Adipocyte (in vitro differentiated cells): ENCODE measurements around the gene PLCB1.
A peak's percentile ranks its signal among the peaks of the same experiment; 100 is the strongest.
"Not testable (repeated sequence)": the region's sequence is repeated elsewhere in the genome, so short reads cannot be mapped to it uniquely, and the experiment has no call there.

Experiments used
- DNase-seq: peaks from one replicate; pipeline ENCODE4 v3.0.0-alpha.2; 2015; ENCODE audit warnings: low read depth
- H3K27me3 ChIP-seq: replicated peaks from 2 replicates; pipeline ENCODE4 v1.7.0; 2013; ENCODE audit warnings: mild to moderate bottlenecking, low read length, moderate library complexity; ENCODE audit not compliant: control insufficient read depth, insufficient read depth
- H3K36me3 ChIP-seq: 2 replicates; pipeline ENCODE4 v1.7.0; 2013; ENCODE audit warnings: low read length, mild to moderate bottlenecking, moderate library complexity; ENCODE audit not compliant: control insufficient read depth, insufficient read depth, severe bottlenecking
- H3K4me1 ChIP-seq: 2 replicates; pipeline ENCODE4 v1.7.0; 2013; ENCODE audit warnings: mild to moderate bottlenecking, low read length, moderate library complexity; ENCODE audit not compliant: control insufficient read depth, insufficient read depth
- H3K4me3 ChIP-seq: 2 replicates; pipeline ENCODE4 v1.7.0; 2013; ENCODE audit warnings: mild to moderate bottlenecking, low read length, moderate library complexity
- H3K9ac ChIP-seq: 2 replicates; pipeline ENCODE4 v1.7.0; 2013; ENCODE audit warnings: mild to moderate bottlenecking, low read length, moderate library complexity
- H3K9me3 ChIP-seq: 2 replicates; pipeline ENCODE4 v1.7.0; 2013; ENCODE audit warnings: mild to moderate bottlenecking, low read length, moderate library complexity; ENCODE audit not compliant: control insufficient read depth

Gene PLCB1

DNA sequence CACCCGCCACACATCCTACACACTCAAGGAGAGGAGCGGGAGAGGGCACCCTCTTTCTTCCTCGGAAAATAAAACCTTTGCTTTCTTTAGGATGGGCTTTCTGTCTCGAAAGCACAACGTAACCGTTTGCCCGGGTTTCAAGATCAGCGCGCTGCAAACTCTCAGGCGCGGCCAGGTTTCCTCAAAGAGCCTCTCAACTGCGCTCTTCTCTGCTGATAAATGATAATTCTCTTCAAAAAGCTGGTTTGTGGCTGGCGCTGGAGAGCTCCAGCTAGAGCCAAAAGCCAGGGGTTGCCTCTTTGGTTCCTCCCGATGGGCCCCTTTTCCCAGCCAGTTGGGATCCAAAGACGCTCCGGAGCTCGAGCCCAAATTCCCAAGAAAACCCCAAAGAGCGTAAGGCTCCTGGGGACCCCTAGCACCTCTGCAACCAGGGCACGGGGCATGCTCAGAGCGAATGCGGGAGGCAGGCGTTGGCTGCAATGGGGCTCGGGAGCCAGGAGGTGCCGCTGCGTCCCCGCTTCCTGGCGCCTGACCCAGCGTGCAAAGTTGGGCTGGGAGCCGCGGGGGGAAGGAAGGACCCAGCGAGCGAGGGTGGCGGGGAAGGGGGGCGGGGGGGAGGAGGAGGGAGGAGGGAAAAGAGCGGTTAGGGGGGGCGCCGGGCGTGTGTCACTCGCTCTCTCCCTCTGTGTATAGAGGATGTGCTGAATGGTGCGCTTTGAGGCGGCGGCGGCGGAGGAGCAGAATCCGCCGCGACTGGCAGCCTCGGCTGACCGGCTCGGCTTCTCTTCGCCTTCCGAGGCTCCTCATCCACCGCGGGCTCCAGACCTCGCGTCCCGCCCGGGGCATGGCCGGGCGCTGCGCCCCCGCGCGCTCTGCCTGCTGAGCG lies at the start of gene PLCB1:
TSS of gene PLCB1 (plus strand) at position 669 of the 886 bp plus-strand sequence. CDS start 386 bp downstream, outside the sequence.
- H3K36me3 ChIP-seq, result no peaks in the 10 kb centered on the region
- H3K27me3 ChIP-seq, result no peaks in the 10 kb centered on the region
- DNase-seq, result peak; percentile 97
- H3K4me1 ChIP-seq, result peaks cover 5% of the 10 kb centered on the region
- H3K9ac ChIP-seq, result peak within 1 kb of the TSS; percentile 78
- peak within 1 kb of the TSS; percentile 86 for H3K4me3 ChIP-seq
- H3K9me3 ChIP-seq, result no peaks in the 10 kb centered on the region

DNA sequence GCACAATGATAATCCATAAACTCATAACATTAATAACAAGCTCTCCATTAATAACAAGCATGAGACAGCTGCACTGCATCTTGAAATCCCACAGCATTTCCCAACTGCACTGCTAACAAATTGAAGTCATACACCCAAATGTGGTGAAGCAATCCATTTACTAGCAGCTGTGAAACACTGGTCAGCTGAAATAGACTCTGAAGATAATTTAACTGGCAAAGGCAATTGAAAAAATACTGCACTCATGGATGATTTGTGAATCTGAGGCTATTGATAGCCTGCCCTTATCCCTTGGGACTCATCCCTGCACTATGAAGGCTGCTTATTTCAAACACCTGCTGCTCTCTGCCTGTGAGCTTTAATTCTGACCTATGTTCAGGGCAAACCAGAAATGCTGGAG lies 49.1 kb upstream of the PLCB1 start:
- no peaks in the 10 kb centered on the region for H3K27me3 ChIP-seq
- H3K9me3 ChIP-seq, result no peaks in the 10 kb centered on the region
- peak; percentile 88 for DNase-seq
- no peak overlapping the region for H3K4me3 ChIP-seq
- H3K9ac ChIP-seq, result no peak overlapping the region
- peaks cover 19% of the 10 kb centered on the region for H3K4me1 ChIP-seq
- no peaks in the 10 kb centered on the region for H3K36me3 ChIP-seq

- no peaks in the 10 kb centered on the region for H3K36me3 ChIP-seq
These were observed 42.4 kb upstream of the PLCB1 start for GRCh38 chr20:8089668-8090067.

DNA sequence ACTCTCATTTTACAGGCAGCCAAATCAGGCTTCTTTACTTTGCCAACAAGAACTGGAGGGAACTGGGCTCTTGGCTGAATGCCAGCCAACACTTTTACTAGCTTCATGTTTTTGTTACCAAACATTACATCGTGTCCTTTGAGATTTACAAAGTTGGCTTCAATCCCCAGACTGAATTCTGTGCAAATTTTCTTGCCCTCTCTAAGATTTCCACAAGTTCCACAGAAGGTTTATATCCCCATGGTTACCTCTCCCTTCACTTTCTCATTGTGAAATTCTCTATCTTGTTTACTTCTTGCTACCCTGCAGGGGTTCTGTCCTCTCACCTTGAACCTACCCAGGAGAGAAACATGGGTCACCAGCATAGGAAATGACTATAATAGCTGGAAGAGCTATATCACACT lies 37.6 kb upstream of the PLCB1 start:
- Histone ChIP-seq H3K4me1 (peaks cover 38% of the 10 kb centered on the region), H3K9me3 (no peaks in the 10 kb centered on the region), H3K36me3 (no peaks in the 10 kb centered on the region), H3K9ac (peak overlapping the region; percentile 3), H3K27me3 (no peaks in the 10 kb centered on the region), H3K4me3 (peak overlapping the region; percentile 41)
- peak; percentile 85 for DNase-seq

More at GRCh38 chr20:8089668-8090067, 42.4 kb upstream of the PLCB1 start:
- Histone ChIP-seq H3K9me3 (no peaks in the 10 kb centered on the region), H3K9ac (no peak overlapping the region), H3K4me3 (no peak overlapping the region), H3K4me1 (peaks cover 12% of the 10 kb centered on the region), H3K27me3 (no peaks in the 10 kb centered on the region)
- DNase-seq, result no peak

DNA sequence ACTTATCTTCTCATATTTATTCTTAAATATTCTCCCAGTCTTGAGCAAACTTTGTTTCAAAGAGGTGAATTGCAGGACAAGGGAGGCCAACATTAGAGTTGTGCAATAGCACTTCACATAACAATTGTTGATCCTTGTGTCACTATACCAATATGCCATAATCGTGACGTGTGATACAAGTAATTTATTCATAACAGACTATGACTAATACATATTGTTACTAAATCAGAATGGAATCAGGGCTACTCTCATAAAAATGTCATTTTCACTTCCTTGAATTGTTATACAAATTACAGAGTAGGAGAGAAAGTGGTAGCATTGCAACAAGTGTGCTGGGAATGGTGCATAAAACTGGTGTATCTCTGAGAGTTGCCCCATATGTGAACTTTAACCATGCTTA lies 37.2 kb upstream of the PLCB1 start:
- Histone ChIP-seq H3K9me3 (no peaks in the 10 kb centered on the region), H3K4me3 (peak overlapping the region; percentile 41), H3K4me1 (peaks cover 38% of the 10 kb centered on the region), H3K27me3 (no peaks in the 10 kb centered on the region), H3K9ac (peak overlapping the region; percentile 3), H3K36me3 (no peaks in the 10 kb centered on the region)
- peak; percentile 42 for DNase-seq

DNA sequence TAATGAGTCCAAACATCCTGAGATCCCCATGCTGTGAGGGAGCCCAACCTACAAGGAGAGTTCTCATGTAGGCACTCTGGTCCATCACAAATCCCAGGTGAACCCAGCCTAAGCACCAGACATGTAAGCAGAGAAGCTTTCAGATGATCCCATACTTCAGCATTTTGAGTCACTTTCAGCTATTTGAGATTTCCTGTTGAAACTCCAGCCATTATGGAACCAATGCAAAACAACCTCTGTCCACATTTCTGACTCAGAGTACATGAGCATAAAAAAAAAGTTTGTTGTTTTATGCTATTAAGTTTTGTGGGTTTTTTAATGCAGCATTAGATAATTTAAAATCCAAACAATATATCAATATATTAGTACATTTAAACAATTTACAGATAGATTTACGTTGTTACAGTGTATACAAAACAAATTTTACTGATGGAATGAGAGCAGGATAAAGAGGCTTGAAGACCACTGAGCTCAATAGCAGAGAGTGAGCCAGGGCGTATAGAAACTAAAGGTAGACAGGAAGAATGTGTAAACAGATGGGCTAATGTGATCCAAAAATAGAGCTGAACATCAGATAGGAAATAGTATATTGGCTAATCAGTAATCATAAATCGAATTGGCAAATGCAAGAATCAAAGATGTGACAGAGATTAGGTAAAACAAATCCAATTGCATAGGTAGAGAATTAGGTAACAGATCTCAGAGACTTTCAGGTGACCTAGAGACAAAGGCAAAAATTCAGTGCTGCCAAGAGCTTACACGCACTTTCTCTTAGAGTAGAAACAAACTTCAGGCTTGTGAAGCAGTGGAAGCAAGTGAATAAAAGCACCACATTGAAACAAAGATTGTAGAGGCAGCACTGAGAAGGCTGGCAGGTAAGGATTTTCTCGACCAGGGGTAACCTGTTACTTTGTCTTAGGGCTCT lies 36.2 kb upstream of the PLCB1 start:
- Histone ChIP-seq H3K9me3 (no peaks in the 10 kb centered on the region), H3K9ac (peak overlapping the region; percentile 3), H3K4me1 (peaks cover 38% of the 10 kb centered on the region), H3K4me3 (peak overlapping the region; percentile 41), H3K36me3 (no peaks in the 10 kb centered on the region), H3K27me3 (no peaks in the 10 kb centered on the region)
- peak; percentile 32 for DNase-seq

- Histone ChIP-seq H3K9ac (no peak overlapping the region), H3K4me3 (no peak overlapping the region), H3K36me3 (no peaks in the 10 kb centered on the region), H3K27me3 (no peaks in the 10 kb centered on the region), H3K9me3 (no peaks in the 10 kb centered on the region), H3K4me1 (peaks cover 38% of the 10 kb centered on the region)
- no peak for DNase-seq
These were observed 34.8 kb upstream of the PLCB1 start for GRCh38 chr20:8097307-8097706.

DNA sequence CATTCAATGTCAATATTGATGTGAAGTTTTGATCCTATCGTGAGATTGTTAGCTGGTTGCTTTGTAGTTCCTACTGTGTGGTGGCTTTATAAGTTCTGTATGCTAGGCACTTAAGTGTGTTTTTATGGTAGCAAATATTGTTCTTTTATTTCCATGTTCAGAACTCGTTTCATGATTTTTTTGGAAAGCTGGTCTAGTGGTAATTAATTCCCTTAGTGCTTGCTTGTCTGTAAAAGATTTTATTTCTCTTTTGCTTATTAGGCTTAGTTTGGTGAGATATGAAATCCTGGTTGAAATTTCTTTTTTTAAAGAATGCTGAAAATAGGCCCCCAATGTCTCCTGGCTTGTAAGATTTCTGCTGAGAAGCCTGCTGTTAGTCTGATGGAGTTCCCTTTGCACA lies 27.8 kb upstream of the PLCB1 start:
- no peaks in the 10 kb centered on the region for H3K27me3 ChIP-seq
- H3K9ac ChIP-seq, result no peak overlapping the region
- DNase-seq, result no peak
- H3K9me3 ChIP-seq, result peaks cover 23% of the 10 kb centered on the region
- no peak overlapping the region for H3K4me3 ChIP-seq
- no peaks in the 10 kb centered on the region for H3K36me3 ChIP-seq
- no peaks in the 10 kb centered on the region for H3K4me1 ChIP-seq

- H3K4me3 ChIP-seq, H3K27me3 ChIP-seq, H3K36me3 ChIP-seq, H3K9me3 ChIP-seq, DNase-seq, H3K9ac ChIP-seq: not testable (repeated sequence)
- H3K4me1 ChIP-seq, result peaks cover 41% of the 10 kb centered on the region
These were observed 17.5 kb upstream of the PLCB1 start for GRCh38 chr20:8114612-8115011.

- Histone ChIP-seq H3K9me3 (no peaks in the 10 kb centered on the region), H3K9ac (no peak overlapping the region), H3K4me1 (peaks cover 41% of the 10 kb centered on the region), H3K27me3 (no peaks in the 10 kb centered on the region), H3K4me3 (no peak overlapping the region), H3K36me3 (no peaks in the 10 kb centered on the region)
- no peak for DNase-seq
These were observed 16.6 kb upstream of the PLCB1 start for GRCh38 chr20:8115436-8115835.
